GM13976 (cell line): ENCODE measurements around the gene NOC2L.
A peak's percentile ranks its signal among the peaks of the same experiment; 100 is the strongest.
"Not testable (repeated sequence)": the region's sequence is repeated elsewhere in the genome, so short reads cannot be mapped to it uniquely, and the experiment has no call there.

ENCODE experiments used
- DNase-seq: peaks from one replicate; pipeline ENCODE4 v3.0.0; 2012; ENCODE audit warnings: low spot score
- in situ Hi-C: fragments of 300-500 bp; cut with MboI; formaldehyde crosslinking; loops from one replicate; pipeline ENCODE4 v1.12.0; 2022; ENCODE audit warnings: low sequenced_read_pairs, mixed read lengths, inconsistent platforms; ENCODE audit not compliant: unreplicated experiment
- TF ChIP-seq, protein P1 (sequence below): IDR thresholded peaks from 2 replicates; pipeline ENCODE4 v1.5.1; 2012; ENCODE audit warnings: borderline replicate concordance, mild to moderate bottlenecking; ENCODE audit not compliant: insufficient read depth; ENCODE audit errors: extremely low read depth, missing control alignments, control extremely low read depth

The NOC2L gene

DNA sequence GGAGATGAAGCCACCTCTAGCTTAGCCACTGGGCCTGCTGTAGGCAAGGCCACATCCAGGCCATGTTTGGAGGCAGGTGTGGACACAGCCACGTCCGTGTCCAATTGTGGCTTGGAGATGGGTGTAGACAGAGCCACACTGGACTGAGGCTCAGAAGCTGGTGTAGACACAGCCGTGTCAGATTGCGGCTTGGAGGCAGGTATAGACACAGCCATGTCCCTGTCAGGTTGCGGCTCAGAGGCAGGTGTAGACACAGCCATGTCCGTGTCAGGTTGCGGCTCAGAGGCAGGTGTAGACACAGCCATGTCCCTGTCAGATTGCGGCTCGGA is 20.7 kb upstream of the NOC2L start:
- in situ Hi-C loops: no loop called here
- TF ChIP-seq, protein P1, sequence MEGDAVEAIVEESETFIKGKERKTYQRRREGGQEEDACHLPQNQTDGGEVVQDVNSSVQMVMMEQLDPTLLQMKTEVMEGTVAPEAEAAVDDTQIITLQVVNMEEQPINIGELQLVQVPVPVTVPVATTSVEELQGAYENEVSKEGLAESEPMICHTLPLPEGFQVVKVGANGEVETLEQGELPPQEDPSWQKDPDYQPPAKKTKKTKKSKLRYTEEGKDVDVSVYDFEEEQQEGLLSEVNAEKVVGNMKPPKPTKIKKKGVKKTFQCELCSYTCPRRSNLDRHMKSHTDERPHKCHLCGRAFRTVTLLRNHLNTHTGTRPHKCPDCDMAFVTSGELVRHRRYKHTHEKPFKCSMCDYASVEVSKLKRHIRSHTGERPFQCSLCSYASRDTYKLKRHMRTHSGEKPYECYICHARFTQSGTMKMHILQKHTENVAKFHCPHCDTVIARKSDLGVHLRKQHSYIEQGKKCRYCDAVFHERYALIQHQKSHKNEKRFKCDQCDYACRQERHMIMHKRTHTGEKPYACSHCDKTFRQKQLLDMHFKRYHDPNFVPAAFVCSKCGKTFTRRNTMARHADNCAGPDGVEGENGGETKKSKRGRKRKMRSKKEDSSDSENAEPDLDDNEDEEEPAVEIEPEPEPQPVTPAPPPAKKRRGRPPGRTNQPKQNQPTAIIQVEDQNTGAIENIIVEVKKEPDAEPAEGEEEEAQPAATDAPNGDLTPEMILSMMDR: no peak
- no peak for DNase-seq

GRCh38 chr1:978835-979743 is 20.0 kb upstream of the NOC2L start:
- TF ChIP-seq, protein P1: no peak
- in situ Hi-C loops: no loop called here
- DNase-seq: no peak

GRCh38 chr1:978069-978834 is 19.2 kb upstream of the NOC2L start:
- in situ Hi-C loops: no loop called here

DNA sequence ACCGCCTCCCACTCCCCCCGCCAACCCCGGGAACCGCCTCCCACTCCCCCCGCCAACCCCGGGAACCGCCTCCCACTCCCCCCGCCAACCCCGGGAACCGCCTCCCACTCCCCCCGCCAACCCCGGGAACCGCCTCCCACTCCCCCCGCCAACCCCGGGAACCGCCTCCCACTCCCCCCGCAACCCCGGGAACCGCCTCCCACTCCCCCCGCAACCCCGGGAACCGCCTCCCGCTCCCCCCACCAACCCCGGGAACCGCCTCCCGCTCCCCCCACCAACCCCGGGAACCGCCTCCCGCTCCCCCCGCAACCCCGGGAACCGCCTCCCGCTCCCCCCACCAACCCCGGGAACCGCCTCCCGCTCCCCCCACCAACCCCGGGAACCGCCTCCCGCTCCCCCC is 17.7 kb upstream of the NOC2L start:
- in situ Hi-C loops, DNase-seq: not testable (repeated sequence)

More at GRCh38 chr1:978069-978834, 19.2 kb upstream of the NOC2L start:
- TF ChIP-seq, protein P1: no peak
- no peak for DNase-seq

- DNase-seq: peak; percentile 83
- TF ChIP-seq, protein P1: peak; percentile 60
- in situ Hi-C loops: no loop called here
Observed at GRCh38 chr1:975896-976683, 17.0 kb upstream of the NOC2L start.

DNA sequence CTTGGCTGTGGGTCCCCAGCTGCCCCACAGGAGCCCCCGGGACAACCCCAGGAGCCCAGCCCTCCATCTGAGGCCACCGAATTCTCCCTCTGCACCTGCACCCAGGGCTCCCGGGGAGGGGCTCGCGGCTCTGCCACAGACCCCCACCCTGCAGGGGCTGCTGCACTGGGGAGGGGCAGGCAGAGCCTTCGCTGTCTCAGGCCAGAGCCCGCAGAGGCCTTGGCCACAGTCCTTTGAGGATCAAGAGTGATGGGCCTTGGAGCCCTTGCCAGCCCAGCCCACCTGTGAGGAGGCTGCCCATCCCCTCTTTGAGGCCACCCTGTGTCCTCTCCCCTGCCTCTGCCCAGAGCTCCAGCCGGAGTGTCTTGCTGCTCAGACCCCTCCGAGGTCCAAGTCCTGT is 16.3 kb upstream of the NOC2L start:
- no peak for DNase-seq
- in situ Hi-C loops: no loop called here
- TF ChIP-seq, protein P1: no peak
